GM19372 (cell line): ENCODE data around the gene SFSWAP.

ENCODE experiments used
- ATAC-seq: cut with Tn5 transposase; IDR thresholded peaks from one replicate; pipeline ENCODE4 v1.9.1; 2021; ENCODE audit warnings: mild to moderate bottlenecking, low read depth, moderate library complexity; ENCODE audit not compliant: unreplicated experiment

Gene SFSWAP

DNA sequence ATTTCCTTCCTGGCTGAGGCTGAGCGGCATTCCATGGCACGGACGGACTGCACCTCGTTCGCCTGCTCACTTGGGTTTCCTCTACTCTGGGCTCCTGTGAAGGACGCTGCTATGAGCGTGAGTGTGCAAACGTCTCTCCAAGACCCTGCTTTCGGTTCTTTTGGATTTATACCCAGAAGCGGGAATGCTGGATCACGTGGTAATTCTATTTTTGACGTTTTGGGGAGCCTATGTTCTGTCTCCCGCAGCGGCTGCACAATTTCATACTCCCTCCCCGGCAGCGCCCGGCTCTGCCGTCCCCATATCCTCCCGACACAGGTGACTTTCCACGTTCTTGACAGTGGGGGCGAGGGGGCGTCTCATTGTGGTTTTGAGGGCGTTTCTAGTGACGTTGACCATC is 137.9 kb downstream of the SFSWAP start:
- no peak for ATAC-seq
